ENCODE data around the gene STXBP2. TPM values are rescaled to one million over a fixed set of nuclear protein-coding genes. Genes with fewer than 3 reads are reported as not detected.

The STXBP2 gene
- polyA plus RNA-seq, 1 experiment: 5.0 TPM

- CTCF ChIA-PET: no interaction called here
- Histone ChIP-seq H3K27ac (ENCODE audit: low read depth, low read length) (no peak overlapping the region), H3K9me3 (ENCODE audit: control insufficient read depth, insufficient read depth, low read length) (no peaks in the 10 kb centered on the region; the same call in 1 of the 2 replicates), H3K4me3 (ENCODE audit: low read depth, low read length) (no peak overlapping the region), H3K27me3 (ENCODE audit: control insufficient read depth, insufficient read depth, low read length) (no peaks in the 10 kb centered on the region)
- POLR2A ChIA-PET: interaction anchor here (1.1 kb wide), 1 partner anchor 11 kb away, joined by 3 read pairs; the partner anchor contains the start of gene PCP2
- no peak for TF ChIP-seq CTCF (IDR thresholded peaks at IDR 0.05; ENCODE audit: low read depth, low read length)
- no peak for DNase-seq (ENCODE audit: low read depth, low spot score)
Measured at GRCh38 chr19:7622933-7623685, 13.8 kb upstream of the STXBP2 start.

- CTCF ChIA-PET: no interaction called here
- no peak for DNase-seq (ENCODE audit: low read depth, low spot score)
- TF ChIP-seq CTCF (IDR thresholded peaks at IDR 0.05; ENCODE audit: low read depth, low read length): no peak
- no peaks in the 10 kb centered on the region; the same call in 1 of the 2 replicates for H3K9me3 ChIP-seq (ENCODE audit: control insufficient read depth, insufficient read depth, low read length)
- POLR2A ChIA-PET: interaction anchor here (1.1 kb wide), 1 partner anchor 10 kb away, joined by 3 read pairs; the partner anchor contains the start of gene PCP2
- H3K27me3 ChIP-seq (ENCODE audit: control insufficient read depth, insufficient read depth, low read length): no peaks in the 10 kb centered on the region
- no peak overlapping the region for H3K4me3 ChIP-seq (ENCODE audit: low read depth, low read length)
- H3K27ac ChIP-seq (ENCODE audit: low read depth, low read length): no peak overlapping the region
Measured at GRCh38 chr19:7623725-7624603, 12.9 kb upstream of the STXBP2 start.

GRCh38 chr19:7624810-7625209 is 12.1 kb upstream of the STXBP2 start:
- no peak overlapping the region for H3K4me3 ChIP-seq (ENCODE audit: low read depth, low read length)
- no peak for TF ChIP-seq CTCF (IDR thresholded peaks at IDR 0.05; ENCODE audit: low read depth, low read length)
- H3K9me3 ChIP-seq (ENCODE audit: control insufficient read depth, insufficient read depth, low read length): no peaks in the 10 kb centered on the region; the same call in 1 of the 2 replicates
- DNase-seq (ENCODE audit: low read depth, low spot score): no peak
- no peak overlapping the region for H3K27ac ChIP-seq (ENCODE audit: low read depth, low read length)
- ChIA-PET POLR2A (interaction anchor here (0.6 kb wide), 1 partner anchor 10 kb away, joined by 3 read pairs; no protein-coding TSS in a partner anchor), CTCF (no interaction called here)
- no peaks in the 10 kb centered on the region for H3K27me3 ChIP-seq (ENCODE audit: control insufficient read depth, insufficient read depth, low read length)

- ChIA-PET POLR2A (no interaction called here), CTCF (no interaction called here)
- no peaks in the 10 kb centered on the region for H3K27me3 ChIP-seq (ENCODE audit: control insufficient read depth, insufficient read depth, low read length)
- no peak overlapping the region for H3K27ac ChIP-seq (ENCODE audit: low read depth, low read length)
- H3K9me3 ChIP-seq (ENCODE audit: control insufficient read depth, insufficient read depth, low read length): no peaks in the 10 kb centered on the region; the same call in 1 of the 2 replicates
- H3K4me3 ChIP-seq (ENCODE audit: low read depth, low read length): no peak overlapping the region
- no peak for DNase-seq (ENCODE audit: low read depth, low spot score)
- TF ChIP-seq CTCF (IDR thresholded peaks at IDR 0.05; ENCODE audit: low read depth, low read length): no peak
Measured at GRCh38 chr19:7625763-7626372, 11.0 kb upstream of the STXBP2 start.
